Subcutaneous abdominal adipose tissue (tissue), 5 donors: ENCODE data around the gene COL9A3.

Source experiments
- H3K27ac ChIP-seq: one replicate; pipeline ENCODE4 v1.7.0; 2013; ENCODE audit warnings: low read depth, mild to moderate bottlenecking, inconsistent platforms, low read length, moderate library complexity
- H3K27me3 ChIP-seq, 5 donors: one replicate each; pipeline ENCODE4 v1.7.0; 2013; ENCODE audit warnings: low read length in 5 of 5, inconsistent platforms in 1 of 5; ENCODE audit not compliant: control insufficient read depth in 5 of 5, insufficient read depth in 4 of 5
- H3K36me3 ChIP-seq, 5 donors: one replicate each; pipeline ENCODE4 v1.7.0; 2013; ENCODE audit warnings: low read length in 5 of 5; ENCODE audit not compliant: control insufficient read depth in 5 of 5, insufficient read depth in 5 of 5
- H3K4me1 ChIP-seq, 5 donors: one replicate each; pipeline ENCODE4 v1.7.0; 2013; ENCODE audit warnings: low read length in 5 of 5, mild to moderate bottlenecking in 3 of 5, moderate library complexity in 1 of 5; ENCODE audit not compliant: control insufficient read depth in 5 of 5, insufficient read depth in 5 of 5
- H3K4me3 ChIP-seq, 5 donors: one replicate each; pipeline ENCODE4 v1.7.0; 2013; ENCODE audit warnings: low read length in 5 of 5, low read depth in 1 of 5
- H3K9ac ChIP-seq, 5 donors: one replicate each; pipeline ENCODE4 v1.7.0; 2013; ENCODE audit warnings: low read length in 5 of 5, mild to moderate bottlenecking in 4 of 5, moderate library complexity in 3 of 5
- H3K9me3 ChIP-seq, 5 donors: one replicate each; pipeline ENCODE4 v1.7.0; 2013; ENCODE audit warnings: low read length in 5 of 5; ENCODE audit not compliant: control insufficient read depth in 5 of 5
- donor health status: healthy.
- donor health status: healthy.
- donor health status: healthy.
- donor health status: healthy.
- donor health status: healthy.

COL9A3 gene

DNA sequence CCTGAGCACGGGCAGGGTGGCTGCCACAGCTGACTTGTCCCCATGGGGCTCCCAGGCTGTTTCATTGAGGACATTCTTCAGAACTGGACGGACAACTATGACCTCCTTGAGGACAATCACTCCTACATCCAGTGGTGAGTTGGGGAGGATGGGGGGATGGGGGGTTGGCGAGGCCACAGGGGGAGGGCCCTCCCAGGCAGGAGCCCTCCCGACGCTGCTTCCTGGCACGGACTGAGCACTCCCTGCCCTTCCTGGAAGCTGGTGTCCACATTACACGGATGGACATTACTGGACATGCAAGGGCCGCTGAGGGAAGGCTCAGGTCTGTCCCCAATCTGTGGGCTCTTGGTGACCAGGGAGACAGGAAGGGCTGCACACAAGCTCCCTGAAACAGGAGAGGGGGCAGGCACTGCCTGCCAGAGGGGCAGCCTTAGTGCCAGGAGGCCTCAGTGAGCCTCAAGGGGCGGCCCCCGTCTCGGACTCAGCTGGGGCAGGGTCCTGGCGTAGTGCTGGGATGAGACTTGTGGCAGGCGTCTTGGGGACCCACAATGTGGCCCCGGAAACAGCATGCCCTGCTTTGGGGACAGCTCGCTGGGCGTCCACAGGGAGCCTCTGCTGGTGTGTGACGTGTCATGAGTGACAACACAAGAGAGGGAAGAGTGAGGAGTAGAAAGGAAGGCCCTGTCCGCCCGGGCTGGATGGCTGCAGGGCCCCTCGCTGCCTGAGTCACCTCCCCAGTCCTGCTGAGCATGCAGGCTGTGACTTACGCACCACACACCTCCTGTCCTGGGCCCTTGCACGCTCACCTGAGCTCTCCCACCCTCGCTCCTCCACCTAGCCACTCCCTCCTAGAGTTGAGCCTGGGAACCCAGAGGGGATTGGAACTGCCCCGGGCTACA, 7.1 kb upstream of the COL9A3 start:
- Histone ChIP-seq H3K9me3 (no peaks in the 10 kb centered on the region), H3K27me3 (peaks cover 3 to 7% (median 6%) of the 10 kb centered on the region in 5 donors), H3K4me1 (peaks cover 7 to 34% (median 26%) of the 10 kb centered on the region in 5 donors), H3K4me3 (no peak overlapping the region), H3K27ac (no peak overlapping the region), H3K36me3 (peaks cover 0 to 65% (median 50%) of the 10 kb centered on the region in 5 donors), H3K9ac (no peak overlapping the region)

- H3K27me3 ChIP-seq, result peaks cover 17 to 22% (median 20%) of the 10 kb centered on the region in 5 donors
- H3K4me3 ChIP-seq, result no peak overlapping the region
- H3K9me3 ChIP-seq, result no peaks in the 10 kb centered on the region
- peaks cover 0 to 65% (median 50%) of the 10 kb centered on the region in 5 donors for H3K36me3 ChIP-seq
- peaks cover 2 to 37% (median 26%) of the 10 kb centered on the region in 5 donors for H3K4me1 ChIP-seq
- no peak overlapping the region for H3K9ac ChIP-seq
- no peak overlapping the region for H3K27ac ChIP-seq
These were observed 5.5 kb upstream of the COL9A3 start for GRCh38 chr20:62811320-62811719.

- Histone ChIP-seq H3K27me3 (peaks cover 20 to 25% (median 22%) of the 10 kb centered on the region in 5 donors), H3K9me3 (no peaks in the 10 kb centered on the region), H3K36me3 (peaks cover 0 to 65% (median 50%) of the 10 kb centered on the region in 5 donors), H3K9ac (no peak overlapping the region), H3K27ac (no peak overlapping the region), H3K4me1 (peaks cover 0 to 37% (median 25%) of the 10 kb centered on the region in 5 donors), H3K4me3 (no peak overlapping the region)
These were observed 5.1 kb upstream of the COL9A3 start for GRCh38 chr20:62811720-62812119.

DNA sequence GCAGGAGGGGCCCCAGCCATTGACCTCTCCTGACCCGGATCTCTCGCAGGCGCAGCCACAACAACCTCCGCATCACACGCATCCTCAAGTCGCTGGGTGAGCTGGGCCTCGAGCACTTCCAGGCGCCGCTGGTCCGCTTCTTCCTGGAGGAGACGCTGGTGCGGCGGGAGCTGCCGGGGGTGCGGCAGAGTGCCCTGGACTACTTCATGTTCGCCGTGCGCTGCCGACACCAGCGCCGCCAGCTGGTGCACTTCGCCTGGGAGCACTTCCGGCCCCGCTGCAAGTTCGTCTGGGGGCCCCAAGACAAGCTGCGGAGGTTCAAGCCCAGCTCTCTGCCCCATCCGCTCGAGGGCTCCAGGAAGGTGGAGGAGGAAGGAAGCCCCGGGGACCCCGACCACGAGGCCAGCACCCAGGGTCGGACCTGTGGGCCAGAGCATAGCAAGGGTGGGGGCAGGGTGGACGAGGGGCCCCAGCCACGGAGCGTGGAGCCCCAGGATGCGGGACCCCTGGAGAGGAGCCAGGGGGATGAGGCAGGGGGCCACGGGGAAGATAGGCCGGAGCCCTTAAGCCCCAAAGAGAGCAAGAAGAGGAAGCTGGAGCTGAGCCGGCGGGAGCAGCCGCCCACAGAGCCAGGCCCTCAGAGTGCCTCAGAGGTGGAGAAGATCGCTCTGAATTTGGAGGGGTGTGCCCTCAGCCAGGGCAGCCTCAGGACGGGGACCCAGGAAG, 4.5 kb upstream of the COL9A3 start:
- Histone ChIP-seq H3K4me1 (peaks cover 0 to 35% (median 19%) of the 10 kb centered on the region in 5 donors), H3K27me3 (peaks cover 20 to 28% (median 25%) of the 10 kb centered on the region in 5 donors), H3K4me3 (no peak overlapping the region), H3K27ac (no peak overlapping the region), H3K9me3 (no peaks in the 10 kb centered on the region), H3K36me3 (peaks cover 0 to 62% (median 50%) of the 10 kb centered on the region in 5 donors), H3K9ac (no peak overlapping the region)

- Histone ChIP-seq H3K36me3 (peaks cover 0 to 57% (median 45%) of the 10 kb centered on the region in 5 donors), H3K9ac (no peak overlapping the region), H3K9me3 (no peaks in the 10 kb centered on the region), H3K27ac (no peak overlapping the region), H3K4me1 (peaks cover 0 to 30% (median 14%) of the 10 kb centered on the region in 5 donors), H3K27me3 (peaks cover 23 to 33% (median 29%) of the 10 kb centered on the region in 5 donors), H3K4me3 (no peak overlapping the region)
These were observed 4.0 kb upstream of the COL9A3 start for GRCh38 chr20:62812907-62813200.

DNA sequence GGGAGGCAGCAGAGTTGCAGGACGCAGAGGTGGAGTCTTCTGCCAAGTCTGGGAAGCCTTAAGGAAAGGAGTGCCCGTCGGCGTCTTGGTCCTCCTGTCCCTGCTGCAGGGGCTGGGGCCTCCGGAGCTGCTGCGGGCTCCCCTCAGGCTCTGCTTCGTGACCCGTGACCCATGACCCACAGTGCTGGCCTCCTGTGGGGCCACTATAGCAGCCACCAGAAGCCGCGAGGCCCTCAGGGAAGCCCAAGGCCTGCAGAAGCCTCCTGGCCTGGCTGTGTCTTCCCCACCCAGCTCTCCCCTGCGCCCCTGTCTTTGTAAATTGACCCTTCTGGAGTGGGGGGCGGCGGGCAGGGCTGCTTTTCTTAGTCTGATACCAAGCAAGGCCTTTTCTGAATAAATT, 3.3 kb upstream of the COL9A3 start:
- H3K27me3 ChIP-seq, result peaks cover 30 to 40% (median 35%) of the 10 kb centered on the region in 5 donors

GRCh38 chr20:62814060-62814708, 2.7 kb upstream of the COL9A3 start:
- peaks cover 0 to 39% (median 25%) of the 10 kb centered on the region in 5 donors for H3K4me1 ChIP-seq
- H3K27me3 ChIP-seq, result peaks cover 34 to 43% (median 38%) of the 10 kb centered on the region in 5 donors
- no peaks in the 10 kb centered on the region for H3K9me3 ChIP-seq
- no peak overlapping the region for H3K9ac ChIP-seq
- H3K4me3 ChIP-seq, result no peak overlapping the region
- H3K27ac ChIP-seq, result no peak overlapping the region
- peaks cover 0 to 47% (median 40%) of the 10 kb centered on the region in 5 donors for H3K36me3 ChIP-seq

More for the DNA sequence above, 3.3 kb upstream of the COL9A3 start:
- Histone ChIP-seq H3K4me1 (peaks cover 0 to 33% (median 19%) of the 10 kb centered on the region in 5 donors), H3K27ac (no peak overlapping the region), H3K9ac (no peak overlapping the region), H3K4me3 (no peak overlapping the region), H3K9me3 (no peaks in the 10 kb centered on the region), H3K36me3 (peaks cover 0 to 50% (median 42%) of the 10 kb centered on the region in 5 donors)

- no peak overlapping the region for H3K4me3 ChIP-seq
- H3K27me3 ChIP-seq, result peaks cover 34 to 44% (median 39%) of the 10 kb centered on the region in 5 donors
- H3K9ac ChIP-seq, result no peak overlapping the region
These were observed 2.2 kb upstream of the COL9A3 start for GRCh38 chr20:62814709-62815065.

DNA sequence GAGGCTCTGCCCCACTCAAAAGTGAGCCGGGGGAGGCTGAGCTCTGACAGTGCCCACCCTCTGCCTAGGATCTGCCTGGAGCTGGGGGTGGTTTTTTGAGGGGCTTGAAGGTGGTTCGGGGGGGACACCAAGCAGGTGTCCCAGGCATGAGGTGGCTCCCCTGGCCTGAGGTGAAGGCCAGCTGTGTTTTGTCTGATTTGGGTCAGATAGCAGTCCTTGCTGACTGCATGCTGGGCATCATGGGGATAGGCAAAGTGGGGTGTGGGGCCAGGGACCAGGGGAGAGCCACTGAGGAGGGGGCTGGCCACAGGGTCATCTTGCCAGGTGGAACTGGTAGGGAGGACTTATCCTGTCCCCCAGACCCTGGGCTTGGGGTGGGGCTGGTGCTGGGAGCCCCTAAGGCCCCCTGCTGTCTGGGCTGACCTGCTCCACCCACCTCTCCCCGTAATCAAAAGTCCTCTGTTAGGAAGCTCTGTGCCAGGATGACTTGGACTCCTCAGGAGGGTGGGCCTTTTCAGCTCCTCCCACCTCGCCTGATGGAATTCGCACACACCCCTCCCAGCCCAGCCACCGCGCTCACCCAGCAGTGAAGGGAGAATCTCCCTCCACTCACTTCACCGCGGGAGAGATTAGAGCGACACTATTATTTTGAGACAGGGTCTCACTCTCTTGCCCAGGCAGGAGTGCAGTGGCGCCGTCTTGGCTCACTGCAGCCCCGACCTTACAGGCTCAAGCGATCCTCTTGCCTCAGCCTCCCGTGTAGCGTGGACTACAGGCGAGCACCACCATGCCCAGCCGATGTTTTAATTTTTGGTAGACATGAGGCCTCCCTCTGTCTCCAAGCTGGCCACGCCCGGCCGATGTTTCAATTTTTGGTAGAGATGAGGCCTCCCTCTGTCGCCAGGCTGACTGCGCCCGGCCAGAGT, 1.5 kb upstream of the COL9A3 start:
- H3K27ac ChIP-seq, result no peak overlapping the region
- no peak overlapping the region for H3K9ac ChIP-seq
- H3K4me1 ChIP-seq, result peaks cover 0 to 51% (median 35%) of the 10 kb centered on the region in 5 donors
- no peaks in the 10 kb centered on the region for H3K9me3 ChIP-seq
- peaks cover 38 to 50% (median 45%) of the 10 kb centered on the region in 5 donors for H3K27me3 ChIP-seq
- no peak overlapping the region for H3K4me3 ChIP-seq
- H3K36me3 ChIP-seq, result peaks cover 0 to 35% (median 28%) of the 10 kb centered on the region in 5 donors

More at GRCh38 chr20:62814709-62815065, 2.2 kb upstream of the COL9A3 start:
- peaks cover 0 to 44% (median 30%) of the 10 kb centered on the region in 5 donors for H3K4me1 ChIP-seq
- no peak overlapping the region for H3K27ac ChIP-seq
- H3K36me3 ChIP-seq, result peaks cover 0 to 42% (median 34%) of the 10 kb centered on the region in 5 donors
- no peaks in the 10 kb centered on the region for H3K9me3 ChIP-seq
